Sigmoid colon (tissue), 4 donors: ENCODE results near the gene WDR37.

ENCODE experiments used
- POLR2A ChIP-seq, 2 donors: fragments of 450-650 bp; IDR thresholded peaks; one replicate each; pipeline ENCODE4 v1.6.1; 2016; ENCODE audit warnings: antibody characterized with exemption in 2 of 2, mild to moderate bottlenecking in 2 of 2, moderate library complexity in 2 of 2
- POLR2AphosphoS5 ChIP-seq, 4 donors: sonication (generic); formaldehyde crosslinking; IDR thresholded peaks; one replicate each; pipeline ENCODE4 v1.6.1; 2017; ENCODE audit warnings: antibody characterized with exemption in 4 of 4
- TF ChIP-seq, protein P1 (sequence below), 4 experiments: fragments of 450-650 bp in 3 of 4; fragments of 200-600 bp in 1 of 4; IDR thresholded peaks; one replicate each; pipeline ENCODE4 v1.5.1; 2016 to 2019; ENCODE audit warnings: antibody characterized with exemption in 4 of 4, mild to moderate bottlenecking in 3 of 4, moderate library complexity in 2 of 4

DNA sequence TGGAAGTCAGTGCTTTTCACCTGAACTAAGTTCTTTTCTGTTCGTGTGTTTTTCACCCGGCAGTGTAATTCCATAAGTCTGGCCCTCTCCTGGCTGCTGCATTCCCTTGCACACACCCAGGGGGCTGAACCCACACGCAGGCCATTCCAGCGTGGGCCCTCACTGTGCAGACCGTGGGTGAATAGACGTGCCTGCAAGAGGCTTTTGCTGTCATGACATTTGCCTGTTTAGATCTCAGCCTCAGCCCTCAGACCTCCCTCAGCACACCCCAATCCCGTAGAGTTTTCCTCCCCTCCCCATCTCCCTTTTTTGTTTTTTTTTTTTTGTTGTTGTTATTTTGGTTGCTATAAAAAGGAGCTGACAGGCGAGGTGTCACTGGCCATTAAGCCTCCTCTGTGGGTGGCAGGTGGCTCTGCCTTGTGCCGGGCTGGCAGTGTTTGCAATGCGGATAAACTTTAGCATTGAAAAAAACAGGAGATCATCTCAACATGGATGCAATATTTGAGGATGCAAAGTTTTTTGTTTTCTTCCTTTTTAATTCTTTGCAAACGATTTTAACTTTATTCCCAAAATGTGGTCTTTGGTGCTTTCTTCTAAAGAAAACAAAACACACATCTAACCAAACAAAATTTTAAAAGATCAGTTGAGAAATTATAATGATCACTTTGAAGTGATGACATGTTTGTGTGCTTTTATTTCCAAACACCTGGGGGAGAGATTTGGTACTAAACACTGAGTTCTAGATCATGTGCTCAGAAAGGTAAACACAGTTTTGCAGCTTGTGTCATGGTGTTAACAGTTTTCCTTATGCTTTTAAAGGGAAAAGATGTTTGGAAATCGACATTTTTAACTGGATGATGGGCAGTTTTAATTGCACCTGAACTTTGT, 58.8 kb downstream of the WDR37 start:
- TF ChIP-seq, protein P1, sequence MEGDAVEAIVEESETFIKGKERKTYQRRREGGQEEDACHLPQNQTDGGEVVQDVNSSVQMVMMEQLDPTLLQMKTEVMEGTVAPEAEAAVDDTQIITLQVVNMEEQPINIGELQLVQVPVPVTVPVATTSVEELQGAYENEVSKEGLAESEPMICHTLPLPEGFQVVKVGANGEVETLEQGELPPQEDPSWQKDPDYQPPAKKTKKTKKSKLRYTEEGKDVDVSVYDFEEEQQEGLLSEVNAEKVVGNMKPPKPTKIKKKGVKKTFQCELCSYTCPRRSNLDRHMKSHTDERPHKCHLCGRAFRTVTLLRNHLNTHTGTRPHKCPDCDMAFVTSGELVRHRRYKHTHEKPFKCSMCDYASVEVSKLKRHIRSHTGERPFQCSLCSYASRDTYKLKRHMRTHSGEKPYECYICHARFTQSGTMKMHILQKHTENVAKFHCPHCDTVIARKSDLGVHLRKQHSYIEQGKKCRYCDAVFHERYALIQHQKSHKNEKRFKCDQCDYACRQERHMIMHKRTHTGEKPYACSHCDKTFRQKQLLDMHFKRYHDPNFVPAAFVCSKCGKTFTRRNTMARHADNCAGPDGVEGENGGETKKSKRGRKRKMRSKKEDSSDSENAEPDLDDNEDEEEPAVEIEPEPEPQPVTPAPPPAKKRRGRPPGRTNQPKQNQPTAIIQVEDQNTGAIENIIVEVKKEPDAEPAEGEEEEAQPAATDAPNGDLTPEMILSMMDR (IDR thresholded peaks at IDR 0.05) = no peak
- TF ChIP-seq POLR2AphosphoS5 (IDR thresholded peaks at IDR 0.05) = no peak
- TF ChIP-seq POLR2A (IDR thresholded peaks at IDR 0.05) = no peak
